Femur (tissue), 1 donor: ENCODE data around the gene PLCL1.

Experiments
- DNase-seq: peaks from one replicate; pipeline ENCODE4 v3.0.0-alpha.2; 2017

PLCL1 gene

DNA sequence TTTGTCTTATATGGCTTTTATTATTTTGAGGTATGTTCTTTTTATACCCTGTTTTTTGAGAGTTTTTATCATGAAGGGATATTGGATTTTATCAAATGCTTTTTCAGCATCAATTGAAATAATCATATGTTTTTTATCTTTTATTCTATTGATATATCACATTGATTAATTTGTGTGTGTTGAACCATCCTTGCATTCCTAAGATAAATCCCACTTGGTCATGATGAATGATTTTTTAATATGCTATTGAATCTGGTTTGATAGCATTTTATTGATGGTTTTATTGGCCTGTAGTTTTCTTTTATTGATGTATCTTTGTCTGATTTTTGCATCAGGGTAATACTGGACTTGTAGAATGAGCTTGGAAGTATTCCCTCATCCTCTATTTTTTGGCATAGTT, 160.3 kb downstream of the PLCL1 start:
- no peak for DNase-seq

DNA sequence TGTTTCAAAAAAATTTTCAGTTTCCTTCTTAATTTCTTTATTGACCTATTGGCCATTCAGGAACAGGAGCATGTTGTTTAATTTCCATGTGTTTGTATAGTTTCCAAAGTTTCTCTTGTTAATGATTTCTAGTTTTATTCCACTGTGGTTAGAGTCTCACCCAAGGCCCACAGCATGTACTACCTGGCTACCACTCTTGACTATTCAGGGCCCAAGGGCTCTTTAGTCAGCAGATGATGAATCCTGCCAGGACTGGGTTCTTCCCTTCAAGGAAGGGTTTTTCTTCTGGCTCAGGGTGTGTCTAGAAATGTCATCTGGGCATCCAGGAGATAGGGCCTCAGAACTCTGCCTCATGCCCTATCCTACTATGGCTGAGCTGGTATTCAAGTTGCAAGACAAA, 161.4 kb downstream of the PLCL1 start:
- no peak for DNase-seq

DNA sequence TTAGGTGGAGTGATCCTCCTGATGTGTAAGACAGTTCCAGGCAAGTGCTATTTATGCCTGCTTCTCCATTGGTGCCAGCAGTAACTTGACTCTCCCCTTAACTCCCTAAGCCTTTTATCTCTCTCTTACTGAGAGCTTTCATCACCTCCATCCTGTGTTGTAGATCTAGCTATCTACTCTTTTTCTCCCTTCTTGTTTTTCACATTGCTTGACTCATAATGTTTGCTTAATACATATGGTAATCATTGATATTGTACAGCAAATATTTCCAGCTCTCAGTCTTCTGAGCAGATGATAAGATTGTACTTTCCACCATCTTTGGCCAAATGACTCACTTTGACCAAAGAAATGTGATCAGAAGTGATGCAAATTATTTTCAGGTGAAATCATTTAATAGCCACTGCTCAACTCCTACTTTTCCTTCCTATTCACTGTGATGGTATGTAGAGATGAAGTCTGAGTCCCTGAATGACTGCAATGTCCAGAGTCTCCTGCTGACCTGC, 165.0 kb downstream of the PLCL1 start:
- no peak for DNase-seq

DNA sequence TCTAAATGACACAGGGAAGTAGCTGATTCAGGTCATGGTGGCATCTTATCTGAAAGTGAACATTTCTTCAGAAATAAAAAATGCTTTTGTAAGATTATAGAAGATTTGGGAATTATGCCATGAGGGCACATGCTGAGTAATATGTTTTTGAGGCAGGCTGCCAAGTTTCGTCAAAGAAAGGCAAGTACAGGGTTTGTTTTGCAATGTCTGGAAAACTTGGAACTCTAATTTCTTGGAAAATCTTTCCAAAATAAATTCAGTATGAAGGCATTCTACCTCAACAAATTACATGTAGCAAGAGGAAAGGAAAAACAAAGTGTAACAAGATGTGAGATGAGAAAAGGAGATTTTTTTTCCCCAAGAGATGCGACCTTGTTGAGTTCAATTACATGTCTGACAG, 167.7 kb downstream of the PLCL1 start:
- peak; percentile 33 for DNase-seq

DNA sequence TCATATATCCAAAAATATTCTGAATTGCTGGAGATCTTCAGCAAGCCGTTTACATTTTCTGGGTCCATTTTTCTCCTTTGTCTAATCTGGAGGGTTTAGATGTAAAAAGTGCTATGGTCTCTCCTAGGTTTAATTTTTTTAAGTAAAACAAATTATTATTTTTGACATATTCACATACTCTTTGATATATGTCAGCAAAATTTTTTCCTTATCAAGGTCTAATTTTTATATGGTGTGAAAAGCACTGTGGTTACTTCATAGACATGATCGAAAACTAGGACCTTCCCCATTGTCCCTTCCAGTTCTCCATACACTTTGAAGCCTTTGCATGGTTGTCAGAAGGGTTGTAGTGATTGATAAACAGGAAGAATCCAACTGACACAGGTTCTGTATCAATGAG, 168.2 kb downstream of the PLCL1 start:
- DNase-seq, result no peak

DNA sequence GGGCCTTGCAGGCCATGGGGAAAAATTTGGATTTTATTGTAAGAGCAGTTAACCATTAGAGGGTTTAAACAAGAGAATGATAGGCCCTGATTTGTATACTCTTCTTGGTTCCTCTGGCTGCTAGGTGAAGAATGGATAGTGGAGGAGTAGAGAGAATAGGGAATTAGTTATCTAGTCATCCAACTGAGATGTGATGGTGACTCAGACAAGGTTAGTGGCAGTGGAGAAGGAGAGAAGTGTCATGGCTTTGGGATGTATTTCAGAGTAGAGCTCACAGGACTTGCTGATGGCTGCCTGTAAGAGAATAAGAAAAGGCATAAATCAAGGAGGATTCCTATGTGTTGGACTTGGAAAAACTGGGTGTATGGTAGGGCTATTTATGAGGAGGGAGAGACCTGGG, 169.4 kb downstream of the PLCL1 start:
- DNase-seq, result no peak

DNA sequence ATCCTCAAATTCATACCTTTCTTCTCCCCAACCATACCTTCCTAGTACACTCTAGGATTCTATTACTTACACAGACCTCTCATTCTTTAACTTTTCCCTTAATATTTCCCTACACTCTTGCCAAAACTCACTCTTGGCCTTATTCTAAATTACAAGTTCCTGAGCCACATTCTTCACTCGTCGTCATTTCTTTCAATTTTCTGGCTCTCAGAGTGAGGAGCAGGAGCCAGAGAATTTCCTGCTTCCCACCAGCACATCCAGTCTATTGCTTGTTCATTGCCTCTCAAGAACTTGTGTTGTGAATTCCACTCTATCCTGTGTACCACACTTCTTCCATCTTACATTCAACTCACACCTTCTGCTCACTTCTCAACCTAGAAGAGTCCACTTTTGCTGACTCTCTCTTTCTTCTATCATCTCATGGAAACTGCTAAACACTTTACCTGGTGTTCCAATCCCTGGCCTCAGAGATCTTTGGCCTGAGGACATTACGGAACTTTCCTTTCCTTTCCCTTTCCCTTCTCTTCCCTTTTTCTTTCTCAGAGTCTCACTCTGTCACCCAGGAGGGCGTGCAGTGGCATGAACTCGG, 171.6 kb downstream of the PLCL1 start:
- DNase-seq, result peak; percentile 74

DNA sequence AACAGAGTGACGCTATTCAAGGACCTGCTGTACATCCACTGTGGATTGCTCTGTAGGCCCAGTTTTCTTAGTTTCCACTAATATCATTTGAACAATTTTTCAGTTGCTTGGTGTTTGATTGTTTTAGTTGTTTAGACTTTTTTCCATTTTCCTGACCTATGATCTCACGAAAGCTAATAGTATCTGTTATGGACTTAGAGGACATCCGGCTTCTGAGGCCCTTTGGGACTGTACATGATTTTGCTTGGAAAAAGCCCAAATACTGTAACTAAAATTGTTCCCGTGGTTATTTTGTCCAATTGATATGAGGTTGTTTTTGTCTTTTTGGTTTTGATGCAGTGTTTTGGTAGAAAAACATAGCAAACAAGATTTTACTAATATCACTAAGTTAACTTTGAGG, 174.6 kb downstream of the PLCL1 start:
- no peak for DNase-seq

DNA sequence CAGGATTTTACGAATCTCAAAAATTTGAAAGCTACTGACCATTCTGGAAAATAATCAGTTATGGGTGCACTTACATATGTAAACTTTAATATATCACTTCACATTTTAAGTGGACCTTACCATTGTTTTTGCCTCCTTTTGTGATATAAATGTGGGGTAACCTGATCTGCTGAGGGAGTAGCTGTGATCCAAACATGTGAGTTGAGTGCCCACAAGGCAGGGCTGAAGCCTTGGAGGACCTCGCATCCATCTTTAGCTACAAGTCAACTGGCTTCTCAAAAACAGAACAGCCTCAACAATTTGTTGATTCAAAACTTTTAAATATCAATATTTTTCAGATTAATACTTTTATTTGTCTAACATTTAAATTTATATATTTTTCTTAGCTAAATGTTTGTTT, 178.2 kb downstream of the PLCL1 start:
- DNase-seq, result no peak

DNA sequence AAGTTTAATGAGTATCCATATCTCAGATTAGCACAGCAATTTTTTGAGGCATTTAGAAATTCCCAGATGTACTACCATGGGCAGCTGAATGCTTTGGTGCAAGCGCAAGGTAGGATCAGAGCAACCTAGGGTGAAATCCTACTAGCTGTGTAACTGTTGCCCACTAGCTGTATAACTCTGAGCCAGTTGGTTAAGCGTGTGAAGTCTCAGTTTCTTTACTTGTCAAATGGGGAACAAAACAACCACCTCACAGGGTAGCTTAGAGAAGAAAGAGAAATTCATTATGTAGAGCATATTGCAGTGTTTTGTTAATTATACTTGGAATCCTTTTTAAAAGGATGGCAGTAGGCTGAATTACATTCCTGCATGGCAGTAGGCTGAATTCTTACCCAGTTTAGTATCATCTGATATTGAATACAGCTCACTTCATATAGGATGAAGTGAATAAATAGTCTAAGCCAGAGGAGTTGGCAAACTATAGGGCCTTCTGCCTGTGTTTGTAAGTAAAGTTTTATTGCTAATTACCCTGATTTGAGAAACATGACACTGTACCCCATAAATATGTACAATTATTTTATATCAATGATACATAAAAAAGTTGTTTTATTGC, 180.7 kb downstream of the PLCL1 start:
- DNase-seq, result no peak

DNA sequence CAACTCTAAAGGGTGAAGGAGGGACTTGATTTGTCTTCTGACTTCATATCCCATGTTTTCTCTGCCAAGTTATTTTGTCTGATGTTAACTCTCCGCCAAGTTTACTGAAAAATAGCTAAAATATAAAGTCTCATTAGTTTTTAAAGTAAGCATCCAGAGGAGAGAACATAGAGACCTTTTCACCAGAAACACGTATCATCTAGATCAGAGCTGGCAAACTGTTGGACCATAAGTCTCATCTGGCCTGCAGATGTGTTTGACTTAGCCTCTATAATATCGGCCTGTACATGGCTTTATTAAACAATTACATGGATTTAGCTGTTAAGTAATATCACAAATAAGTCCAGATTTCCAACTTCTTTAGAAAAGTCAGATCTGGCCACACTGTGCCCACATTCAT, 182.6 kb downstream of the PLCL1 start:
- no peak for DNase-seq

DNA sequence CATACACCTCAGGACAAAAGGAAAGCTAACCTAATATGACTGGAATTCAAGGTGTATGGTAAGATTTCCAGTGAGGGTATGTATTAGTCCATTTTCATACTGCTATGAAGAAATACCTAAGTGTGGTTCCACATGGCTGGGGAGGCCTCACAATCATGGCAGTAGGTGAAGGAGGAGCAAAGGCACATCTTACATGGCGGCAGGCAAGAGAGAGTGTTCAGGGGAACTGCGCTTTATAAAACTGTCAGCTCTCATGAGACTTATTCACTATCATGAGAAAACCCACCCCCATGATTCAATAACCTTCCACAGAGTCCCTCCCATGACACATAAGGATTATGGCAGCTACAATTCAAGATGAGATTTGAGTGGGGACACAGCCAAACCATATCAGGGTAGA, 186.0 kb downstream of the PLCL1 start:
- no peak for DNase-seq

DNA sequence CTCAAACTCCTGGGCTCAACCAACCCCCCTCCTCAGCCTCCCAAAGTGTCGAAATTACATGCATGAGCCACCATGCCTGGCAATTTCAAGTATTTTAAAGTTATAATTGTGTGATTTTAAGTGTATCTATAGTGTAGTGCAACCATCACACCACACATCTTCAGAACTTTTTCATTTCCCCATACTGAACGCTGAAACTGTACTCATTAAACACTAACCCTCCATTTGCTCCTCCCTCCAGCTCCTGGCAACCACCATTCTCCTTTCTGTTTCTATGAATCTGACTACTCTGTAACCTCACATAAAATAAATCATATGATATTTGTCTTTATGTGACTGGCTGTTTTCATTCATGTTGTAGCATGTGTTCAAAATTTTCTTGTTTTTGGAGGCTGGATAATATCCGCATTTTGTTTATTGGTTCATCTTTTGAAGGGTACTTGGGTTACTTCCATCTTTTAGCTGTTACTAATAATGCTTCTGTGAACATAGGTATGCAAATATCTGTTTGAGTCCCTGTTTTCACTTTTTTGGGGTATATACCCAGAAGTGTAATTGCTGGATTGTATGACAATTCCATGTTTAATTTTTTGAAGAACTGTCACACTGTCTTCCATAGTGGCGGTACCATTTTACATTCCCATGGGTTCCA, 188.2 kb downstream of the PLCL1 start:
- DNase-seq, result no peak

DNA sequence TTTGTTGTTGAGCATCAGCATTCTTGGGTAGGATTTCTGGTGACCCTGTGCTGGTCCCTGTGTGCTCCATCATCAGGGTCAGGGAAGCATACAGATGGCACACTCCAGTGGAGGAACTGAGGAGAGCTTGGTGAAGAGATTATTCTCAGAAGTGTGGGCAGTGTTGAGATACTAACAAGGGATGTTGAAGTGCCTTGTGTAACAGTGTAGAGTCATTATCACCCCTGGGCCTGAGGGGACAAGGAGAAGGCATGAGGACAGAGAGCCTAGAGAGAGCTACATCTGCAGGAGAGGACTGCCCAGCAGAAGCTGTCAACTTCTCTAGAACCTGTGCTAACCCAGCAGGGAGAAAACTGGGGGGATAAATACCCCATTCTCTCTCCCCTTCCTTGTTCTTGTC, 189.0 kb downstream of the PLCL1 start:
- DNase-seq, result no peak

DNA sequence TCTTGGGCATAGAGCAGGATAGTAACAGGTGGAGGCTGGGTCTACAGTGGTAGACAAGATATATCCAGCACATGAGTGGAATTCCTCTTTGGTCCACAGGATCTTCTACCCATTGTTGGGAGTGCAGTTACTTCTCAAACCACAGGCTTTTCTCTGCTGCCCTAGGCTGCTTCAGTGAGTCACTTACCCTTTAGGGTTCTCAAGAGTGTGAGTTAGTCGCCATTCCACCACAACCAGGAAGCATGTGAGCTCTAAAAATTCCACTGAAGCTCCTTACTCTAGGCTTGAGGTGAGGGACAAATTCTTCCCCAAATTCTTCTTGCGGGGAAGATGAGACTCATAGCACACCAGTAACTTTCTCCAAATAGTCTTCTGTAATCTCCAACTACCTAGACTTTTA, 189.4 kb downstream of the PLCL1 start:
- no peak for DNase-seq

DNA sequence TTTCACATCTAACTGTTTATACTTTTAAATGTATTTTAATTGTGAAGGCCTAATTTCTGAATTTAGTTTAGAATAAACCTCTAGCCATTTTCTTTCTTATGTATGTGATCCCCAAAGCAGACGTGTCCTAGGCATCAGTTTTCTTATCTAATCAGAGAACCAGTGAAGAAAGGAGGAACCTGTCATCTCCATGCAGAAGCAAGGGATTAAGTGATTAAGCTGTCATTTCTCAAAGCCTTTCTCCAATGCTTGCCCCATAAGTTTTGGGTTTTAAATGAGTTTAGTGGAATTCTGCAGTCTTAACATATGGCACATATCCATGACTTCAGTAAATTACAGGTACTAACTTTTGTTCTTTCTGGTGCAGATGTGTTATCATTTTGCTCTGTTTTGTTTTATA, 190.4 kb downstream of the PLCL1 start:
- DNase-seq, result no peak

DNA sequence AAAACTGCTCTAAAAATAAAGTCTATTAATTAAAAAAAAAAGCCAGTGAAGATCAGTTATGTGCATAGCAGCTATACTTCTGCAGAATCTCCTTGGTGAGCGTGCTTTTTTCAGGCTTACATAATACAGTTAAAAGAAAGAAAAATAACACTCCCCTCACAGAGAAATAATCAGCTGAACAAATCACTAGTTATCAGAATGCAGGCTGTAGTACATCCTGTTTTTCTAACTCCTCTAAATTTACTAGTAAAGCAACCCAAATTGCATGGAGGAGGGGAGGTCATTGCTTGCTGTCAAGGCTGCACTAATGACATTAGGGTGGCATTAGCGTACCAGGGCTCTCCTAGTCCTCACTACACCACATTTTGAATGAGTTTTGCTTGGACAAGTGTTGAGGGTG, 192.2 kb downstream of the PLCL1 start:
- DNase-seq, result no peak

DNA sequence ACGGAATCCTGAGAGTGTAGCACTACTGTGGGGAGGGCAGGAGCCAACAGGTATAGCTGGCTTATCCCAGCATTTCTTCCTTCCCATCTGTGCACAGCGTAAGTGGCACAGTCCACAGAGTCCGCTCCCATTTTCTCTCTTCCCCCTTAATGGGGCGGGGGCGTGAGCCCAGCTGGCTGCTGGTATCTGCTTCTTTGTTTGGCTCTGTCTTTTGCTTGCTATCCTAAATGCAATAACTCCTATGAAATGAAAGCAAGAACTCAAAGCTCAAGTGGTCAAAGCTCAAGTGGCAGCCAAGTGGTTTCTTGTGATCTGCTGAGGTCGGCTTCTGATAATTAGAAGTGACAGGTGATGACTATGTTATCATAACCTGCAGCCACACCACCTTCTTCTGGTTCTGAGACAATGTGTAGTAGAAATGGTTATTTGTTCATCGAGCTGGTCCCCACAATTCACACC, 192.7 kb downstream of the PLCL1 start:
- DNase-seq, result no peak

DNA sequence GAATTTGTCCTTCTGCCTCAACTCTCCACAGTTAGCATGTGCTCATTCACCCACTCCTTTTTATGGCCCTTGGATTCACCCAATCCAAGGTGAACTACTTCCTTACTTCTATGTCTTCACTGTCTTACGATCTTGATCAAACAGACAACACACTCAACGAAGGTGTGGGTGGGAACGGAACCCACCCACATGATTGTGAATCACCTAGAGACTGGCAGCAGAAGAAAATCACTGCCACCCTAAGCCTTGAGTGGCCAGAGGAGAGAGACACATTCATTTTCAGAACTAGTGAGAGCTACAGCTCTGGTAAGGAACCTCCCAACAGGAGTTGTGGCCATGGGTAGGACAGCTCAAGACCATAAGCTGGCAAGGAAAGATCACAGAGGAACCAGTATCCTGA, 194.3 kb downstream of the PLCL1 start:
- DNase-seq, result no peak

DNA sequence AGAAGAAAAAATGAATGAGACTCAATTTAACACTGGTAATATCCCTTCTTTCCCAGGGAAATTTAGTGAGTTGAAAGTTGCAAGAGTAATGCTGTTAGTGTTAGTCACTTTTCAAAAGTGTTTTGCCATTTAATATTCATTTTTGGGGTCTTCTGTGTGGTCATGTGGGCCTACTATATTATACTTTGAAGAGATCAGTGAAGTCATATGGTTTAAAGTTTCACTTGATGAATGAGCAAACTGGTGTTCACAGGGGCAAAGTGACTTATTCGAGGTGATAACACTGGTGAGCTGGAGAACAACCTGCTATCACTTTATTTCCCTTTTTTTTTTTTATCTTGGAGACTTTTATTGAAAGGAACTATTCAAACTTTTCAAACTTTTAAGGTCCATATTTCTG, 196.0 kb downstream of the PLCL1 start:
- DNase-seq, result no peak

DNA sequence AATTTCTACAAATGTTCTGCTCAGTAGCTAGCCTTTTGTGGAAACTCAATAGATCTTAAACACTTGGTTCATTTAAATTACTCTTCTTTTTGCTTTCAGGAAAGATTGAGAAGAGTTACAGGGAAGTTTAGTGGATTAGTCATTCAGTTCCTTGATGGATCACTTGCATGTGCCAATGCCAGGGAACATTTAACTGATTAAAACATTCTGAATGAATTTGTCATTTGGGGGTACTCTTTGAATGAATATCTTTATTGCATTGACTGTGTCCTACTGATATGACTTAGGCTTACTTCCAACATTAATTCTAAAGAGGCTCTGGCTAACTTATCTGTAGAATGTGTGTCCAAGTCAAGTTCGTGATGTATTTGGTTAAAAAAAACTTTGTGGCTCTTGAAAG, 199.8 kb downstream of the PLCL1 start:
- no peak for DNase-seq

DNA sequence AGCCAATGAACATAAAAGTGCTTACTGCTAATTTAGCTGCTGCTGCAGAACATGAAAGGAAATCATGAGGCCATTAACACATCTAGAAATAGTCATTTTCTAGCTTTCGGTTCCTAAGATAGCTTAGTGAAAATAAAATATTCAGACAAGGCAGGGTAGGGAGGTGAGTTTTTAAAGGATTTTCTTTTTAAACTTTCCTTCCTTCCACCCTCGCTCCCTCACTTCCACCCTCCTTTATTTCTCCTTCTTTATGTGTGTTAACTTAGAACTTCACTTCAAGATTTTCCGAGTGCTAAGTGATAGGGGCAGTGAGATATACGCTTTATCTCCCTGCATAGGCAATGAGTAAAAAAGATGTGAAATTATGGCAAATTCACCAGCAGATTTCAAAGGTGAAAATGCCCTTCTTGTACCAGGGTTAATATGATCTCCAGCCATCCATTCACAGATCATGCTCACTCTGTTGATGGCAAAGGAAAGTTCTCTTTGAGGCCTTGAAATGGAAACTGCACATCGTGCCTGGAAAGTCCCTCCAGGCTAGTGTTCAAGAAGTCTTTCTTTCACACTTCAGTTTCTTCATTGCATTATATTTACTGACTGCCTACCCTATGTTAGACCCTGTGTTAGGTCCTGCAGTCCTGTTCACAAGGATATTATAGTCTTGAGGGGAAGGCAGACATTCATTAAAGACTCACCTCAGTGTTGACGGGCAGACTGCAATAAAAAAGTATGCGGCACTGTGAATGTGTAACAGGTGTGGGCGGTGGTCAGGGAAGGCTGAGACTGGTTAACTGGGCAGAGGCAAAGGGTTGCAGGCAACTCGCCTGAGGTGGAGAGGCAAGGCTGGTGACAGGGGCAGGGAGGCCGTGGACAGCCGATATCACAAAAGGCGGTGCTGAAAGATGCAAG, 200.8 kb downstream of the PLCL1 start:
- DNase-seq, result peak; percentile 21

DNA sequence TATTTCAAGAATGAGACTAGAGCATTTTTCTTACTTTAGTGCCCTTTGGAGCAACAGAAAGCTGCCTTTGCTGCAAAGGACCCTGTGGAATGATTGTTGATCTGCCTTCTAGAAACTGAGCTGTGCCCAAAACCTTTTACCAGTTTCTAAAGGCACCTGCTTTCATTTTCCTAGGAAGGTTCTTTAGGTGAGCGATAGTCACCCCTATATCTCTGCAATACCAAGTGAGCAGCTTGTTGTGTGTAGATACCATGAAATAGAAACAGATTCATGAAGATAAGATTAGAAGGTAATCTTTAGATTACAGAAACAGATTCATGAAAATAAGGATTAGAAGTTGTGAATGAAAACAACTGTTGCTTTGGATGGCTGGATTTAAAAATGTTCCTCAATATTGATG, 202.3 kb downstream of the PLCL1 start:
- DNase-seq, result no peak
